Loucy (cell line): ENCODE measurements around the gene TACR1.
"Not testable (repeated sequence)": the region's sequence is repeated elsewhere in the genome, so short reads cannot be mapped to it uniquely, and the experiment has no call there.

Experiments used
- H2AFZ ChIP-seq: fragments of 200-600 bp; sonication (generic); 2 replicates; pipeline ENCODE4 v1.6.0; 2016; ENCODE audit warnings: antibody characterized with exemption, mild to moderate bottlenecking, low read length, moderate library complexity
- H3F3A ChIP-seq: fragments of 200-600 bp; 2 replicates; pipeline ENCODE4 v1.6.0; 2016; ENCODE audit warnings: antibody characterized with exemption, low read depth, mild to moderate bottlenecking
- H3K27me3 ChIP-seq: fragments of 200-600 bp; sonication (generic); 2 replicates; pipeline ENCODE4 v1.6.1; 2014; ENCODE audit warnings: low read length, mild to moderate bottlenecking; ENCODE audit not compliant: insufficient read depth, poor library complexity, severe bottlenecking
- H3K36me3 ChIP-seq: fragments of 200-600 bp; sonication (generic); 2 replicates; pipeline ENCODE4 v1.6.1; 2016; ENCODE audit warnings: low read length; ENCODE audit not compliant: insufficient read depth
- H3K4me1 ChIP-seq: fragments of 200-600 bp; sonication (generic); 2 replicates; pipeline ENCODE4 v1.5.1; 2014; ENCODE audit warnings: low read length, mild to moderate bottlenecking; ENCODE audit not compliant: insufficient read depth, poor library complexity, severe bottlenecking
- H3K4me2 ChIP-seq: fragments of 200-600 bp; sonication (generic); 2 replicates; pipeline ENCODE4 v1.6.0; 2014; ENCODE audit warnings: antibody characterized with exemption, low read length, low read depth, mild to moderate bottlenecking; ENCODE audit not compliant: poor library complexity, severe bottlenecking
- H3K4me3 ChIP-seq: fragments of 200-600 bp; sonication (generic); 2 replicates; pipeline ENCODE4 v1.5.1; 2014; ENCODE audit warnings: low read length, mild to moderate bottlenecking, mixed read lengths; ENCODE audit not compliant: poor library complexity, severe bottlenecking
- H3K79me2 ChIP-seq: fragments of 200-600 bp; sonication (generic); 2 replicates; pipeline ENCODE4 v1.6.1; 2014; ENCODE audit warnings: low read length; ENCODE audit not compliant: insufficient read depth
- H3K9ac ChIP-seq: fragments of 200-600 bp; sonication (generic); 2 replicates; pipeline ENCODE4 v1.6.0; 2014; ENCODE audit warnings: mild to moderate bottlenecking, low read depth, low read length, moderate library complexity; ENCODE audit not compliant: poor library complexity, severe bottlenecking
- H3K9me2 ChIP-seq: fragments of 200-600 bp; sonication (generic); replicated peaks from 2 replicates; pipeline ENCODE4 v1.6.1; 2016; ENCODE audit warnings: low read depth, low read length, mixed read lengths
- H3K9me3 ChIP-seq: fragments of 200-600 bp; sonication (generic); 2 replicates; pipeline ENCODE4 v1.6.1; 2014; ENCODE audit warnings: mild to moderate bottlenecking, antibody characterized with exemption, low read length, low read depth; ENCODE audit not compliant: insufficient read depth
- H4K20me1 ChIP-seq: fragments of 200-600 bp; sonication (generic); 2 replicates; pipeline ENCODE4 v1.6.0; 2014; ENCODE audit warnings: antibody characterized with exemption, low read length, mild to moderate bottlenecking; ENCODE audit not compliant: insufficient read depth, poor library complexity, severe bottlenecking
- CTCF ChIP-seq: fragments of 200-600 bp; sonication (generic); conservative IDR thresholded peaks from 2 replicates; pipeline ENCODE4 v1.5.1; 2014; ENCODE audit warnings: mild to moderate bottlenecking, antibody characterized with exemption, low read length
- EZH2phosphoT487 ChIP-seq: fragments of 200-600 bp; IDR thresholded peaks from 2 replicates; pipeline ENCODE4 v1.6.1; 2018; ENCODE audit warnings: antibody characterized with exemption, mild to moderate bottlenecking, moderate library complexity, borderline replicate concordance

Gene TACR1

GRCh38 chr2:75224636-75225094 lies 25.3 kb upstream of the TACR1 start:
- Histone ChIP-seq H3K27me3 (no peaks in the 10 kb centered on the region), H3K79me2 (no peaks in the 10 kb centered on the region), H4K20me1 (no peaks in the 10 kb centered on the region), H2AFZ (no peak overlapping the region), H3K9me3 (no peaks in the 10 kb centered on the region), H3K9ac (no peak overlapping the region), H3K4me3 (no peak overlapping the region), H3K36me3 (no peaks in the 10 kb centered on the region), H3F3A (no peaks in the 10 kb centered on the region), H3K4me1 (no peaks in the 10 kb centered on the region), H3K9me2 (no peaks in the 10 kb centered on the region), H3K4me2 (no peak overlapping the region)
- TF ChIP-seq EZH2phosphoT487, result no peak
- no peak for TF ChIP-seq CTCF

- no peaks in the 10 kb centered on the region for H3K9me2 ChIP-seq
- no peaks in the 10 kb centered on the region for H4K20me1 ChIP-seq
- TF ChIP-seq CTCF (no peak), EZH2phosphoT487 (no peak)
- H3F3A ChIP-seq, result no peaks in the 10 kb centered on the region
- no peak overlapping the region for H3K4me3 ChIP-seq
- no peaks in the 10 kb centered on the region for H3K4me1 ChIP-seq
- H2AFZ ChIP-seq, result no peak overlapping the region
- no peak overlapping the region for H3K9ac ChIP-seq
- H3K79me2 ChIP-seq, result no peaks in the 10 kb centered on the region
- no peaks in the 10 kb centered on the region for H3K36me3 ChIP-seq
- no peaks in the 10 kb centered on the region for H3K27me3 ChIP-seq
- no peaks in the 10 kb centered on the region for H3K9me3 ChIP-seq
- no peak overlapping the region for H3K4me2 ChIP-seq
Measured at GRCh38 chr2:75222527-75222926, 23.2 kb upstream of the TACR1 start.

- H3K4me3 ChIP-seq, result no peak overlapping the region
- TF ChIP-seq CTCF, result no peak
- no peak for TF ChIP-seq EZH2phosphoT487
Measured at GRCh38 chr2:75221862-75222261, 22.5 kb upstream of the TACR1 start.

GRCh38 chr2:75219213-75219612 lies 19.9 kb upstream of the TACR1 start:
- not testable (repeated sequence) for H3K4me3 ChIP-seq, H3K4me2 ChIP-seq, H3K27me3 ChIP-seq, H3K9ac ChIP-seq, H3K79me2 ChIP-seq, H3K4me1 ChIP-seq, H3K36me3 ChIP-seq, H4K20me1 ChIP-seq, H3F3A ChIP-seq, H3K9me3 ChIP-seq, H2AFZ ChIP-seq, H3K9me2 ChIP-seq

More at GRCh38 chr2:75221862-75222261, 22.5 kb upstream of the TACR1 start:
- H4K20me1 ChIP-seq, result no peaks in the 10 kb centered on the region
- no peak overlapping the region for H3K9ac ChIP-seq
- no peaks in the 10 kb centered on the region for H3K9me3 ChIP-seq
- no peak overlapping the region for H2AFZ ChIP-seq
- no peaks in the 10 kb centered on the region for H3K79me2 ChIP-seq
- no peaks in the 10 kb centered on the region for H3F3A ChIP-seq
- no peaks in the 10 kb centered on the region for H3K27me3 ChIP-seq
- no peaks in the 10 kb centered on the region for H3K36me3 ChIP-seq
- no peak overlapping the region for H3K4me2 ChIP-seq
- no peaks in the 10 kb centered on the region for H3K9me2 ChIP-seq
- no peaks in the 10 kb centered on the region for H3K4me1 ChIP-seq
